H1 (cell line): Measurements from ENCODE around the gene NBDY. TPM values are rescaled to one million over a fixed set of nuclear protein-coding genes. Genes with fewer than 3 reads are reported as not detected.

Source experiments
- CTCF ChIA-PET: fragments of 300-600 bp; sonication (Branson Sonifier 250); formaldehyde crosslinking; loops from one replicate; lab custom pipeline; 2021; ENCODE audit not compliant: partially characterized antibody; lab: Charles Lee
- POLR2A ChIA-PET: fragments of 300-600 bp; sonication (Branson Sonifier 250); formaldehyde crosslinking; loops from one replicate; lab custom pipeline; 2021; ENCODE audit warnings: inconsistent platforms; ENCODE audit not compliant: partially characterized antibody; lab: Charles Lee
- DNase-seq, 2 experiments: peaks; one replicate each; pipeline versions ENCODE4 v3.0.0 to v3.0.0-alpha.2; 2010 to 2022; ENCODE audit warnings: low spot score in 2 of 2, low read depth in 1 of 2, mixed read lengths in 1 of 2
- FAIRE-seq: peaks from 2 replicates; lab custom pipeline; 2011; peaks lifted over from hg19 to GRCh38; lab: Jason Lieb, UNC
- H2AFZ ChIP-seq: 2 replicates; pipeline ENCODE4 v1.8.1; 2012; ENCODE audit warnings: low read length, inconsistent platforms
- H2AK5ac ChIP-seq: 2 replicates; pipeline ENCODE4 v1.6.1; 2013; ENCODE audit warnings: low read depth, low read length
- H2BK120ac ChIP-seq: replicated peaks from 2 replicates; pipeline ENCODE3; 2013; ENCODE audit warnings: low read depth, low read length, inconsistent platforms
- H2BK12ac ChIP-seq: 2 replicates; pipeline ENCODE4 v1.6.1; 2013; ENCODE audit warnings: low read depth, low read length
- H2BK15ac ChIP-seq: 2 replicates; pipeline ENCODE4 v1.6.1; 2013; ENCODE audit warnings: low read length
- H2BK20ac ChIP-seq: 2 replicates; pipeline ENCODE4 v1.6.1; 2013; ENCODE audit warnings: low read length
- H2BK5ac ChIP-seq: 2 replicates; pipeline ENCODE4 v1.6.1; 2013; ENCODE audit warnings: low read depth, low read length
- H3K14ac ChIP-seq: 2 replicates; pipeline ENCODE4 v1.6.1; 2013; ENCODE audit warnings: inconsistent platforms; ENCODE audit not compliant: insufficient read length
- H3K18ac ChIP-seq: 2 replicates; pipeline ENCODE4 v1.6.1; 2013; ENCODE audit warnings: low read length; ENCODE audit errors: extremely low read depth
- H3K23ac ChIP-seq: 2 replicates; pipeline ENCODE4 v1.6.1; 2013; ENCODE audit warnings: inconsistent platforms; ENCODE audit not compliant: insufficient read length
- H3K23me2 ChIP-seq: 2 replicates; pipeline ENCODE4 v1.6.1; 2013; ENCODE audit warnings: low read depth, low read length
- H3K27ac ChIP-seq: 2 replicates; pipeline ENCODE4 v1.6.1; 2011; ENCODE audit warnings: low read depth, low read length, inconsistent platforms
- H3K27me3 ChIP-seq, 4 experiments: replicated peaks in 1 of 4; 1 replicate in 1 of 4; 2 replicates in 3 of 4; pipeline versions ENCODE4 v1.6.1 to v1.8.1; 2011 to 2013; ENCODE audit warnings: low read length in 3 of 4, mild to moderate bottlenecking in 3 of 4, inconsistent platforms in 2 of 4, mixed read lengths in 2 of 4, moderate library complexity in 1 of 4; ENCODE audit not compliant: control insufficient read depth in 3 of 4, insufficient read depth in 3 of 4; ENCODE audit errors: extremely low read depth in 1 of 4
- H3K36me3 ChIP-seq, 4 experiments: 2 replicates each; pipeline versions ENCODE4 v1.6.1 to v1.8.1; 2011 to 2013; ENCODE audit warnings: mild to moderate bottlenecking in 4 of 4, low read length in 3 of 4, moderate library complexity in 2 of 4, control low read depth in 1 of 4, inconsistent platforms in 1 of 4; ENCODE audit not compliant: insufficient read depth in 4 of 4, control insufficient read depth in 2 of 4
- H3K4ac ChIP-seq: replicated peaks from 2 replicates; pipeline ENCODE3; 2013; ENCODE audit warnings: low read length, low read depth, mixed read lengths, inconsistent platforms; ENCODE audit not compliant: insufficient read length
- H3K4me1 ChIP-seq, 4 experiments: replicated peaks in 1 of 4; 1 replicate in 1 of 4; 2 replicates in 3 of 4; pipeline versions ENCODE4 v1.6.1 to v1.8.1; 2011 to 2013; ENCODE audit warnings: low read length in 3 of 4, inconsistent platforms in 2 of 4, mixed read lengths in 1 of 4; ENCODE audit not compliant: insufficient read depth in 4 of 4, control insufficient read depth in 3 of 4
- H3K4me2 ChIP-seq, 2 experiments: 2 replicates each; pipeline versions ENCODE4 v1.6.1 to v1.8.1; 2011 to 2013; ENCODE audit warnings: low read depth in 2 of 2, low read length in 2 of 2, control low read depth in 1 of 2, inconsistent platforms in 1 of 2, mild to moderate bottlenecking in 1 of 2; ENCODE audit not compliant: insufficient read depth in 1 of 2
- H3K4me3 ChIP-seq, 4 experiments: fragments of 200-600, 300-600 bp in 1 of 4; sonication (generic), shearing (Covaris generic), sonication (Bioruptor Twin) in 1 of 4; 2 replicates each; pipeline versions ENCODE4 v1.5.1 to v1.8.1; 2011 to 2016; ENCODE audit warnings: low read length in 4 of 4, low read depth in 3 of 4, control low read depth in 2 of 4, inconsistent platforms in 2 of 4, mild to moderate bottlenecking in 2 of 4, mixed read lengths in 1 of 4, moderate library complexity in 1 of 4; ENCODE audit not compliant: insufficient read depth in 2 of 4; ENCODE audit errors: extremely low read depth in 1 of 4
- H3K56ac ChIP-seq: replicated peaks from 2 replicates; pipeline ENCODE3; 2013; ENCODE audit warnings: low read depth, mild to moderate bottlenecking, mixed read lengths, low read length, inconsistent platforms; ENCODE audit not compliant: insufficient read length
- H3K79me1 ChIP-seq: 2 replicates; pipeline ENCODE4 v1.6.1; 2013; ENCODE audit warnings: low read depth, low read length, control low read depth
- H3K79me2 ChIP-seq, 2 experiments: 2 replicates each; pipeline versions ENCODE4 v1.6.1 to v1.8.1; 2012 to 2013; ENCODE audit warnings: low read length in 2 of 2, mild to moderate bottlenecking in 2 of 2, inconsistent platforms in 1 of 2; ENCODE audit not compliant: insufficient read depth in 2 of 2, control insufficient read depth in 1 of 2
- H3K9ac ChIP-seq, 4 experiments: replicated peaks in 1 of 4; 1 replicate in 1 of 4; 2 replicates in 3 of 4; pipeline versions ENCODE4 v1.6.1 to v1.8.1; 2011 to 2013; ENCODE audit warnings: low read depth in 3 of 4, low read length in 3 of 4, control low read depth in 2 of 4, mild to moderate bottlenecking in 2 of 4, moderate library complexity in 2 of 4, inconsistent platforms in 1 of 4; ENCODE audit errors: extremely low read depth in 1 of 4
- H3K9me3 ChIP-seq, 2 experiments: 2 replicates each; pipeline versions ENCODE4 v1.6.1 to v1.8.1; 2012 to 2013; ENCODE audit warnings: mild to moderate bottlenecking in 2 of 2, moderate library complexity in 2 of 2, control low read depth in 1 of 2, inconsistent platforms in 1 of 2, low read depth in 1 of 2, low read length in 1 of 2, mixed read lengths in 1 of 2; ENCODE audit not compliant: insufficient read depth in 2 of 2
- H4K20me1 ChIP-seq, 2 experiments: replicated peaks in 1 of 2; 2 replicates each; pipeline versions ENCODE3 to v1.8.1; 2011 to 2013; ENCODE audit warnings: inconsistent platforms in 2 of 2, low read length in 2 of 2, mild to moderate bottlenecking in 1 of 2; ENCODE audit not compliant: insufficient read depth in 2 of 2, control insufficient read depth in 1 of 2
- H4K5ac ChIP-seq: 2 replicates; pipeline ENCODE4 v1.6.1; 2013; ENCODE audit warnings: low read length, low read depth, mixed read lengths, inconsistent platforms; ENCODE audit not compliant: insufficient read length
- H4K8ac ChIP-seq: 2 replicates; pipeline ENCODE4 v1.8.0; 2013; ENCODE audit warnings: mild to moderate bottlenecking, moderate library complexity, low read length, inconsistent platforms; ENCODE audit not compliant: insufficient read depth; ENCODE audit errors: extremely low read depth
- H4K91ac ChIP-seq: replicated peaks from 2 replicates; pipeline ENCODE3; 2013; ENCODE audit warnings: low read length, mixed read lengths, inconsistent platforms; ENCODE audit not compliant: insufficient read length
- CREB1 ChIP-seq: IDR thresholded peaks from 2 replicates; pipeline ENCODE4 v1.6.1; 2012; ENCODE audit warnings: inconsistent platforms
- WGBS, 2 experiments: shearing (Covaris generic) in 1 of 2; methylation state at CpG; one replicate each; pipeline versions ENCODE4 v1.1.6 to v1.1.7; 2013 to 2015; ENCODE audit warnings: low lambda C conversion rate in 2 of 2, mixed read lengths in 2 of 2, inconsistent platforms in 1 of 2, low coverage in 1 of 2, missing lambda C conversion rate in 1 of 2; ENCODE audit not compliant: insufficient replicate concordance in 2 of 2, insufficient coverage in 1 of 2, insufficient read length in 1 of 2; ENCODE audit errors: extremely low coverage in 1 of 2, missing lambda C conversion rate in 1 of 2; 5-methylcytosine and 5-hydroxymethylcytosine counted together
- polyA plus RNA-seq, 7 experiments: library from polyadenylated mRNA; depleted of rRNA in 3 of 7; stranded (reverse) in 5 of 7; unstranded in 2 of 7; fragments of >200 nt in 5 of 7; fragments of 200-250 nt in 2 of 7; gene quantifications; 1 replicate in 5 of 7; 2 replicates in 1 of 7; 4 replicates in 1 of 7; pipeline versions ENCODE4 v1.2.1 to v1.2.3, GENCODE V29; 2011 to 2013; ENCODE audit warnings: missing spikeins in 2 of 7, mixed read lengths in 2 of 7
- total RNA-seq: library from RNA; stranded (reverse); fragmentation: NEBNext Ultra II Directional; extraction: Animal tissue kit (Norgen Biotek cat#: 25700); gene quantifications from 2 replicates; pipeline ENCODE4 v1.2.1, GENCODE V29; 2021

Gene NBDY
- total and polyA plus RNA-seq, 2 of the 8 experiments (the other 6 are each of a cell fraction or from before 2014, with no cell fraction given), result 42.3 to 57.8 TPM

- Histone ChIP-seq H4K91ac (no peak overlapping the region), H4K20me1 (peaks cover 0 to 1% of the 10 kb centered on the region in 2 experiments), H2BK20ac (no peak overlapping the region), H3K4me1 (no peaks in the 10 kb centered on the region), H3K4ac (no peak overlapping the region), H3K56ac (no peak overlapping the region), H3K18ac (no peak overlapping the region), H2BK5ac (no peak overlapping the region), H2AFZ (no peak overlapping the region), H2BK120ac (no peak overlapping the region), H2BK12ac (no peak overlapping the region), H3K9me3 (no peaks in the 10 kb centered on the region), H3K14ac (no peak overlapping the region), H2AK5ac (no peak overlapping the region), H3K4me2 (no peak overlapping the region), H3K4me3 (no peak overlapping the region), H3K9ac (no peak overlapping the region), H3K36me3 (peaks cover 0 to 7% (median 3%) of the 10 kb centered on the region in 4 experiments; a peak in 3 of 8 replicates), H2BK15ac (no peak overlapping the region), H3K27me3 (no peaks in the 10 kb centered on the region), H3K27ac (no peak overlapping the region), H3K79me1 (no peaks in the 10 kb centered on the region; the same call in 1 of the 2 replicates), H4K5ac (no peak overlapping the region), H3K79me2 (no peaks in the 10 kb centered on the region), H4K8ac (no peak overlapping the region; the same call in 1 of the 2 replicates), H3K23ac (no peak overlapping the region), H3K23me2 (no peaks in the 10 kb centered on the region)
- WGBS, 2 experiments, result 89% methylated on average over 9 of the region's 9 CpGs; no CpG with 5 or more reads in 1 of the 2 experiments
- TF ChIP-seq CREB1, result no peak
- CTCF ChIA-PET, result no interaction called here
- POLR2A ChIA-PET, result no interaction called here
- FAIRE-seq, result no peak
- DNase-seq, result no peak
Observed at GRCh38 chrX:56786889-56787733, 58.1 kb downstream of the NBDY start.
